MM.1S (cell line): ENCODE data around the gene DPP8.

ENCODE experiments used
- DNase-seq: peaks from one replicate; pipeline ENCODE4 v3.0.0-alpha.2; 2015
- H2AFZ ChIP-seq: fragments of 300-600 bp; sonication (generic); 2 replicates; pipeline ENCODE4 v1.6.0; 2016; ENCODE audit warnings: antibody characterized with exemption, low read length
- H3F3A ChIP-seq: fragments of 300-600 bp; sonication (generic); 2 replicates; pipeline ENCODE4 v1.6.1; 2016; ENCODE audit warnings: mild to moderate bottlenecking, antibody characterized with exemption, low read length, moderate library complexity, mixed read lengths; ENCODE audit not compliant: insufficient read depth
- H3K27ac ChIP-seq: fragments of 300-600 bp; sonication (generic); 2 replicates; pipeline ENCODE4 v1.5.1; 2016; ENCODE audit warnings: mild to moderate bottlenecking, low read length
- H3K27me3 ChIP-seq: fragments of 300-600 bp; sonication (generic); replicated peaks from 2 replicates; pipeline ENCODE4 v1.6.0; 2016; ENCODE audit warnings: low read length; ENCODE audit not compliant: insufficient read depth
- H3K36me3 ChIP-seq: fragments of 300-600 bp; sonication (generic); replicated peaks from 2 replicates; pipeline ENCODE4 v1.6.1; 2016; ENCODE audit warnings: mild to moderate bottlenecking, low read length, mixed read lengths; ENCODE audit not compliant: insufficient read depth
- H3K4me1 ChIP-seq: fragments of 300-600 bp; sonication (generic); 2 replicates; pipeline ENCODE4 v1.6.1; 2016; ENCODE audit warnings: low read length, mixed read lengths
- H3K4me2 ChIP-seq: fragments of 300-600 bp; sonication (generic); 2 replicates; pipeline ENCODE4 v1.6.0; 2016; ENCODE audit warnings: low read depth, low read length
- H3K4me3 ChIP-seq: fragments of 300-600 bp; sonication (generic); 2 replicates; pipeline ENCODE4 v1.5.1; 2016; ENCODE audit warnings: low read length, mixed read lengths
- H3K79me2 ChIP-seq: fragments of 300-600 bp; sonication (generic); 2 replicates; pipeline ENCODE4 v1.6.1; 2016; ENCODE audit warnings: mixed run types, low read length, mixed read lengths
- H3K9ac ChIP-seq: fragments of 300-600 bp; sonication (generic); 2 replicates; pipeline ENCODE4 v1.6.1; 2016; ENCODE audit warnings: low read length, mixed read lengths
- H3K9me2 ChIP-seq: fragments of 300-600 bp; sonication (generic); replicated peaks from 2 replicates; pipeline ENCODE4 v1.6.1; 2016; ENCODE audit warnings: mild to moderate bottlenecking, low read length, mixed read lengths; ENCODE audit not compliant: insufficient read depth
- H3K9me3 ChIP-seq: fragments of 300-600 bp; sonication (generic); replicated peaks from 2 replicates; pipeline ENCODE4 v1.6.1; 2016; ENCODE audit warnings: mild to moderate bottlenecking, low read length, mixed read lengths; ENCODE audit not compliant: insufficient read depth
- H4K20me1 ChIP-seq: fragments of 300-600 bp; sonication (generic); 2 replicates; pipeline ENCODE4 v1.6.1; 2016; ENCODE audit warnings: mild to moderate bottlenecking, low read length, moderate library complexity, mixed read lengths; ENCODE audit not compliant: insufficient read depth
- EZH2 ChIP-seq: fragments of 300-600 bp; sonication (generic); optimal IDR thresholded peaks from 2 replicates; pipeline ENCODE3; 2017; ENCODE audit warnings: low read depth, mild to moderate bottlenecking, antibody characterized with exemption, low read length, mixed read lengths
- EZH2phosphoT487 ChIP-seq: fragments of 300-600 bp; sonication (generic); IDR thresholded peaks from 2 replicates; pipeline ENCODE4 v1.6.1; 2018; ENCODE audit warnings: antibody characterized with exemption, low read length
- TF ChIP-seq, protein P1 (sequence below): fragments of 300-600 bp; sonication (generic); IDR thresholded peaks from 2 replicates; pipeline ENCODE4 v1.5.1; 2016; ENCODE audit warnings: antibody characterized with exemption, low read length, mixed read lengths

The DPP8 gene

DNA sequence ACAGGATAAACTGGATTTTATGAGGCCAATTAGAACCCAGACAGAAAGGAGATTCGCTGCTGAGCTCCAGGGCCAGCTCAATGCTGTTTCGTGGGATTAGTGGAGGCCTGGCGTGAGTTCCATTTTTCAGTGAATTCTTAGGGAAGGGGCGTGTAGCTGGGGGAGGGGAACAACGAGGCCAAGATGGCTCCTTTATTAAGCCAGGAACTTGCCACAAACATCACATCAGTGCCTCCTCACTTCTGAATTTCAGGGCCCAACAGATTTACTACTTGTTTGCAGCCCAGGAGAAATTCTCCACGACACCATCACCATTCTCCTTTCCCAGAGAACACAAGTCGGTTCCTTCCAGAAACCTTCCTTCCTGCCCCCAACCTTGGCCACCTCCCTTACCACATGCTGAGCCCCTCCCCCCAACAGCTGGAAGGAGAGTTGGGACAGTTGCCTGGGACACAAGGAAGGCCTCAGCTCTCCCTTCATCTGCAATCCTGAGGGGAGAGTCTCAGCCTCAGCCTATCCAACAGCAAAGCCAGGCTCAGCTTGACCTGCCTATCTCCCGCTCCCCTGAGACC is 100.6 kb downstream of the DPP8 start:
- no peaks in the 10 kb centered on the region for H3F3A ChIP-seq
- H3K27ac ChIP-seq = no peak overlapping the region
- no peak overlapping the region for H2AFZ ChIP-seq
- no peak for DNase-seq
- no peak overlapping the region for H3K9ac ChIP-seq
- H3K4me1 ChIP-seq = peaks cover 3% of the 10 kb centered on the region; the same call in 1 of the 2 replicates
- no peaks in the 10 kb centered on the region for H3K79me2 ChIP-seq
- no peaks in the 10 kb centered on the region for H3K36me3 ChIP-seq
- no peaks in the 10 kb centered on the region for H4K20me1 ChIP-seq
- no peak overlapping the region for H3K4me3 ChIP-seq
- H3K9me2 ChIP-seq = no peaks in the 10 kb centered on the region
- peaks cover 28% of the 10 kb centered on the region for H3K27me3 ChIP-seq
- TF ChIP-seq EZH2 (no peak), EZH2phosphoT487 (no peak)
- TF ChIP-seq, protein P1, sequence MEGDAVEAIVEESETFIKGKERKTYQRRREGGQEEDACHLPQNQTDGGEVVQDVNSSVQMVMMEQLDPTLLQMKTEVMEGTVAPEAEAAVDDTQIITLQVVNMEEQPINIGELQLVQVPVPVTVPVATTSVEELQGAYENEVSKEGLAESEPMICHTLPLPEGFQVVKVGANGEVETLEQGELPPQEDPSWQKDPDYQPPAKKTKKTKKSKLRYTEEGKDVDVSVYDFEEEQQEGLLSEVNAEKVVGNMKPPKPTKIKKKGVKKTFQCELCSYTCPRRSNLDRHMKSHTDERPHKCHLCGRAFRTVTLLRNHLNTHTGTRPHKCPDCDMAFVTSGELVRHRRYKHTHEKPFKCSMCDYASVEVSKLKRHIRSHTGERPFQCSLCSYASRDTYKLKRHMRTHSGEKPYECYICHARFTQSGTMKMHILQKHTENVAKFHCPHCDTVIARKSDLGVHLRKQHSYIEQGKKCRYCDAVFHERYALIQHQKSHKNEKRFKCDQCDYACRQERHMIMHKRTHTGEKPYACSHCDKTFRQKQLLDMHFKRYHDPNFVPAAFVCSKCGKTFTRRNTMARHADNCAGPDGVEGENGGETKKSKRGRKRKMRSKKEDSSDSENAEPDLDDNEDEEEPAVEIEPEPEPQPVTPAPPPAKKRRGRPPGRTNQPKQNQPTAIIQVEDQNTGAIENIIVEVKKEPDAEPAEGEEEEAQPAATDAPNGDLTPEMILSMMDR = no peak
- H3K4me2 ChIP-seq = no peak overlapping the region
- no peaks in the 10 kb centered on the region for H3K9me3 ChIP-seq

DNA sequence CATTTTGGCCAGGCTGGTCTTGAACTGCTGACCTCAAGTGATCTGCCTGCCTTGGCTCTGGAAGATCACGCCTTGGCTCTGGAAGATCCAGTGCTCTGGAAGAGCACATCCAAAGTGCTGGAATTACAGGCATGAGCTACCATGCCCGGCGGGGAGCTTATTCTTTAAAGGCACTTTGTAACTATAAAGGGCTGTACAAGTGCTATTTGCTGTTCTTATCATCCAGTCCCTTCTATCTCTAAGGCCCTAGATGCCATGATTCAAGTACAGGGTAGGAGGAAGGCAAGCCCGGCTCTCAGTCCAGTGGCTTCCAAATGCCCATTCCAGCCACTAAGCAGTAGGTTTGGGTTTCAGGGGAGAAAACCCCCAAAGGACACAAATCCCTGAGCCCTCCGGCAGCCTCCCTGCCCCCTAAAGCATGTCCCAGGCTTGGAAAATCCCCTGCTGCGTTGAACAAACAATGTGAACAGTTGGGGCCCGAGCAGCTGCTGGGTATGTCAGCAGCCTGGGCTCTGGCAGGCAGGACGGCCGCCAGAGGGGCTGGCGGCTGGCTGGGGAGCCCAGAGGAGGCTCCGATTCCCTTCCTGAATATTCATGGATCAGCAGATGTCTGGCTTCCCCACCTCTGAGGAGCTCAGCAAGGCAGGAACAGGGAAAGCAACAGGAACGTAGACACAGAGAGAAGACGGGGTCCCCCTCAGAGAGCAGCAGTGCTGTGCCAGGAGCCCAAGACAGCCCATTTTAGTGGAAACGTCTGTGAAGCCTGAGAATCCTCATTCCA is 102.5 kb downstream of the DPP8 start:
- Histone ChIP-seq H3K4me3 (no peak overlapping the region), H3K9me3 (no peaks in the 10 kb centered on the region), H4K20me1 (no peaks in the 10 kb centered on the region), H3K36me3 (no peaks in the 10 kb centered on the region), H3K27me3 (peaks cover 11% of the 10 kb centered on the region; the same call in 1 of the 2 replicates), H3K9me2 (no peaks in the 10 kb centered on the region), H3K4me1 (no peaks in the 10 kb centered on the region), H3K79me2 (no peaks in the 10 kb centered on the region), H2AFZ (no peak overlapping the region), H3K27ac (no peak overlapping the region), H3F3A (no peaks in the 10 kb centered on the region), H3K4me2 (no peak overlapping the region), H3K9ac (no peak overlapping the region)
- TF ChIP-seq, protein P1 = no peak
- no peak for TF ChIP-seq EZH2phosphoT487
- TF ChIP-seq EZH2 = no peak
- no peak for DNase-seq

DNA sequence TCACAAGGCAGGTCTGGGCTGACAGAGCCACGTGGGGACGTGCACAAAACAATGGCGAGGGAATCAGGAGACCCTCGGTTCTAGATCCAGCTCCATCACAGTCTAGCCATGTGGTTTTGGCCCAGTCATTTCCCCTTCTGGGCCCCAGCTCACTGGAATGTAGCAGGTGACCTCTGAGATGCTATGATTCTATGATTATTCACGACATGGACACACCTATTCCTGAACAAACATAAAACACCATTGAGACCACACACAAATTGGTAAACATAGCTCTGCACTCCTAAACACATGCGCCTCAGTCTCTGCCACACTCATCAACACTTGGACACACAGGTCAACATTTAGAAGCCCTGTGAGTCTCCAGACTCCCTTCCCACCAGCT is 103.7 kb downstream of the DPP8 start:
- Histone ChIP-seq H3K27ac (no peak overlapping the region), H3K36me3 (no peaks in the 10 kb centered on the region), H3K4me1 (peaks cover 9% of the 10 kb centered on the region), H3K9ac (no peak overlapping the region), H3K4me3 (no peak overlapping the region), H3K4me2 (no peak overlapping the region), H3K79me2 (no peaks in the 10 kb centered on the region), H2AFZ (no peak overlapping the region), H3K9me2 (no peaks in the 10 kb centered on the region), H3K27me3 (peaks cover 11% of the 10 kb centered on the region; the same call in 1 of the 2 replicates), H3F3A (no peaks in the 10 kb centered on the region), H3K9me3 (no peaks in the 10 kb centered on the region), H4K20me1 (no peaks in the 10 kb centered on the region)
- no peak for DNase-seq
- TF ChIP-seq EZH2 (no peak), EZH2phosphoT487 (no peak)
- TF ChIP-seq, protein P1 = no peak
